Neural progenitor cell (in vitro differentiated cells): Measurements from ENCODE around the gene COCH.

Experiments
- EZH2 ChIP-seq: fragments of 200-600 bp; sonication (generic); IDR thresholded peaks from 2 replicates; pipeline ENCODE4 v1.6.1; 2017; ENCODE audit warnings: antibody characterized with exemption, mild to moderate bottlenecking, moderate library complexity
- EZH2phosphoT487 ChIP-seq: fragments of 200-600 bp; sonication (generic); IDR thresholded peaks from 2 replicates; pipeline ENCODE4 v1.6.1; 2017; ENCODE audit warnings: antibody characterized with exemption
- TF ChIP-seq, protein P1 (sequence below): fragments of 200-600 bp; sonication (generic); IDR thresholded peaks from 2 replicates; pipeline ENCODE4 v1.5.1; 2017; ENCODE audit warnings: antibody characterized with exemption, mild to moderate bottlenecking

DNA sequence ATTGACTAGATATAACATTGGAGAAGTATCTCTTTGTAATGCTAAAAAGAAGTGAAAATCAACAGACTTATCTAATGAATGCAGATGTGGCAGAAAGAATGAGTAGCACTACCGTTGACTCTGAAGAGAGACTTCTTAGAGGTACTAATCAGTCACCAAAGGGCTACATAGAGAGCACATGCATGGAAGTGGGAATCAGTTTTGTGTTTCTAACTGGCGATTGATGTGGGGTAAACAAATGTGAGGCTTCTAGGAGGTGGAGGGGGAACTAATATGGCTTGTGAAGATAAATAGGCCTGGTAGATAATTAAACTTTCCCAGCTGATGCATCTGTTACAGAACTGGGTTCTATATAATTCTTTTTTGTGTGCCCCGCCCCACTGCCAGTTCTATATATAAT, 10.5 kb downstream of the COCH start:
- TF ChIP-seq, protein P1, sequence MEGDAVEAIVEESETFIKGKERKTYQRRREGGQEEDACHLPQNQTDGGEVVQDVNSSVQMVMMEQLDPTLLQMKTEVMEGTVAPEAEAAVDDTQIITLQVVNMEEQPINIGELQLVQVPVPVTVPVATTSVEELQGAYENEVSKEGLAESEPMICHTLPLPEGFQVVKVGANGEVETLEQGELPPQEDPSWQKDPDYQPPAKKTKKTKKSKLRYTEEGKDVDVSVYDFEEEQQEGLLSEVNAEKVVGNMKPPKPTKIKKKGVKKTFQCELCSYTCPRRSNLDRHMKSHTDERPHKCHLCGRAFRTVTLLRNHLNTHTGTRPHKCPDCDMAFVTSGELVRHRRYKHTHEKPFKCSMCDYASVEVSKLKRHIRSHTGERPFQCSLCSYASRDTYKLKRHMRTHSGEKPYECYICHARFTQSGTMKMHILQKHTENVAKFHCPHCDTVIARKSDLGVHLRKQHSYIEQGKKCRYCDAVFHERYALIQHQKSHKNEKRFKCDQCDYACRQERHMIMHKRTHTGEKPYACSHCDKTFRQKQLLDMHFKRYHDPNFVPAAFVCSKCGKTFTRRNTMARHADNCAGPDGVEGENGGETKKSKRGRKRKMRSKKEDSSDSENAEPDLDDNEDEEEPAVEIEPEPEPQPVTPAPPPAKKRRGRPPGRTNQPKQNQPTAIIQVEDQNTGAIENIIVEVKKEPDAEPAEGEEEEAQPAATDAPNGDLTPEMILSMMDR = no peak
- TF ChIP-seq EZH2phosphoT487 = no peak
- no peak for TF ChIP-seq EZH2
